Mucosa of descending colon (tissue), 3 donors: ENCODE results near the gene SPIN2A. TPM values are rescaled to one million over a fixed set of nuclear protein-coding genes. Genes with fewer than 3 reads are reported as not detected.
"Not testable (repeated sequence)": the region's sequence is repeated elsewhere in the genome, so short reads cannot be mapped to it uniquely, and the experiment has no call there.

Source experiments
- ATAC-seq: fragments of 200-7000 bp; cut with Tn5 transposase; one replicate; pipeline ENCODE4 v1.9.1; 2020; ENCODE audit warnings: mild to moderate bottlenecking, moderate library complexity
- DNase-seq, 3 donors: peaks; one replicate each; pipeline ENCODE4 v3.0.0-alpha.2; 2020
- H3K36me3 ChIP-seq: fragments of 200-600 bp; one replicate; pipeline ENCODE4 v1.8.0; 2021; ENCODE audit warnings: low read depth, mild to moderate bottlenecking
- H3K4me1 ChIP-seq: fragments of 200-600 bp; one replicate; pipeline ENCODE4 v1.8.0; 2021; ENCODE audit warnings: low read depth, mild to moderate bottlenecking
- H3K4me3 ChIP-seq: fragments of 200-600 bp; one replicate; pipeline ENCODE4 v1.8.0; 2021; ENCODE audit warnings: mild to moderate bottlenecking
- H3K9me3 ChIP-seq: fragments of 200-600 bp; one replicate; pipeline ENCODE4 v1.8.0; 2021; ENCODE audit warnings: mild to moderate bottlenecking
- CTCF ChIP-seq: fragments of 200-600 bp; IDR thresholded peaks from one replicate; pipeline ENCODE4 v1.8.0; 2022; ENCODE audit warnings: antibody characterized with exemption, mild to moderate bottlenecking
- intact Hi-C, 2 donors: fragments of 100-400 bp; cut with DNase I in 1 of 2; cut with micrococcal nuclease in 1 of 2; formaldehyde crosslinking; loops; one replicate each; pipeline versions ENCODE4 v1.11.0 to v1.11.1; 2022; cut with DNase I, micrococcal nuclease
- total RNA-seq, 3 donors: library from RNA; stranded (reverse); fragmentation: NEBNext Ultra II Directional in 2 of 3; extraction: Animal tissue kit (Norgen Biotek cat#: 25700) in 2 of 3; gene quantifications; one replicate each; pipeline versions ENCODE4 v1.2.1 to v1.2.4, GENCODE V29; 2021 to 2023
- donor health status: DM: no; HTN: no; CAD: no; lungs with moderate emphysema.
- donor health status: DM: no; HTN: no; CAD: no.
- donor health status: DM: no; HTN: yes; CAD: no.

SPIN2A gene
- total RNA-seq, 3 donors from 2014 or later: 0.49 to 1.2 (median 1.1) TPM

GRCh38 chrX:57132046-57132445 lies 5.2 kb downstream of the SPIN2A start:
- H3K4me1 ChIP-seq: no peaks in the 10 kb centered on the region
- H3K9me3 ChIP-seq: no peaks in the 10 kb centered on the region
- DNase-seq: no peak
- no peak for TF ChIP-seq CTCF
- H3K4me3 ChIP-seq: no peak overlapping the region
- H3K36me3 ChIP-seq: no peaks in the 10 kb centered on the region
- intact Hi-C loops: no loop called here
- no peak for ATAC-seq

GRCh38 chrX:57121816-57122215 lies 15.4 kb downstream of the SPIN2A start:
- no peak for TF ChIP-seq CTCF
- no peaks in the 10 kb centered on the region for H3K36me3 ChIP-seq
- peak overlapping the region; percentile 26 for H3K4me3 ChIP-seq
- DNase-seq (no peak), ATAC-seq (no peak)
- intact Hi-C loops: no loop called here
- no peaks in the 10 kb centered on the region for H3K4me1 ChIP-seq
- no peaks in the 10 kb centered on the region for H3K9me3 ChIP-seq

GRCh38 chrX:57121162-57121755 lies 15.9 kb downstream of the SPIN2A start, which contains the start of gene SPIN2B:
TSS of gene SPIN2B (minus strand) at chrX:57121548.
- DNase-seq: peak; percentile 78 to 90 (median 84)
- Histone ChIP-seq H3K36me3 (no peaks in the 10 kb centered on the region), H3K4me1 (no peaks in the 10 kb centered on the region), H3K4me3 (peak within 1 kb of the TSS; percentile 26), H3K9me3 (no peaks in the 10 kb centered on the region)
- no peak for TF ChIP-seq CTCF
- intact Hi-C loops: no loop called here
- ATAC-seq: peak; percentile 98

- H3K9me3 ChIP-seq, H3K36me3 ChIP-seq, intact Hi-C loops, H3K4me1 ChIP-seq: not testable (repeated sequence)
- DNase-seq (peak in 1 of 3 donors; percentile 3), ATAC-seq (peak; percentile 18)
- peak overlapping the region; percentile 26 for H3K4me3 ChIP-seq
These were observed 16.5 kb downstream of the SPIN2A start for GRCh38 chrX:57120619-57121161.

GRCh38 chrX:57119416-57119815 lies 17.8 kb downstream of the SPIN2A start:
- H3K9me3 ChIP-seq: no peaks in the 10 kb centered on the region
- H3K4me1 ChIP-seq: no peaks in the 10 kb centered on the region
- intact Hi-C loops: no loop called here
- ATAC-seq (no peak), DNase-seq (no peak)
- H3K36me3 ChIP-seq: no peaks in the 10 kb centered on the region
- H3K4me3 ChIP-seq: no peak overlapping the region
- no peak for TF ChIP-seq CTCF

GRCh38 chrX:57117566-57117965 lies 19.6 kb downstream of the SPIN2A start:
- peak; percentile 56 for ATAC-seq
- H3K4me3 ChIP-seq, H3K36me3 ChIP-seq, intact Hi-C loops, H3K9me3 ChIP-seq, H3K4me1 ChIP-seq: not testable (repeated sequence)
- peak in 2 of 3 donors; percentile 47 to 49 for DNase-seq
